Peyer's patch (tissue), 4 donors: ENCODE measurements around the gene AKR1C4. TPM values are rescaled to one million over a fixed set of nuclear protein-coding genes. Genes with fewer than 3 reads are reported as not detected.

ENCODE experiments used
- DNase-seq, 3 donors: peaks; one replicate each; pipeline ENCODE4 v3.0.0-alpha.2; 2017 to 2019
- H3K27ac ChIP-seq, 4 donors: fragments of 200-600 bp; sonication (generic); one replicate each; pipeline ENCODE4 v1.5.1; 2016 to 2019
- H3K27me3 ChIP-seq, 2 donors: fragments of 200-600 bp; sonication (generic); one replicate each; pipeline ENCODE4 v1.5.1; 2019
- H3K36me3 ChIP-seq, 3 donors: fragments of 200-600 bp; sonication (generic); one replicate each; pipeline ENCODE4 v1.5.1; 2016 to 2019
- H3K4me1 ChIP-seq, 4 donors: fragments of 200-600 bp; sonication (generic); one replicate each; pipeline ENCODE4 v1.5.1; 2016 to 2019
- H3K4me3 ChIP-seq, 4 donors: fragments of 200-600 bp; sonication (generic); 1 replicate in 3 of 4; 2 replicates in 1 of 4; pipeline ENCODE4 v1.5.1; 2016 to 2019; ENCODE audit warnings: mild to moderate bottlenecking in 1 of 4
- H3K9me3 ChIP-seq, 4 donors: fragments of 200-600 bp; sonication (generic); one replicate each; pipeline ENCODE4 v1.5.1; 2016 to 2019; ENCODE audit warnings: mild to moderate bottlenecking in 1 of 4
- POLR2A ChIP-seq, 2 donors: fragments of 450-650 bp; IDR thresholded peaks; one replicate each; pipeline ENCODE4 v1.5.1; 2017; ENCODE audit warnings: antibody characterized with exemption in 2 of 2, mild to moderate bottlenecking in 2 of 2, moderate library complexity in 2 of 2
- total RNA-seq, 4 donors: library from RNA; depleted of rRNA; stranded (reverse); fragments of >200 nt; gene quantifications; one replicate each; pipeline ENCODE4 v1.1.0, GENCODE V29; 2016
- TF ChIP-seq, protein P1 (sequence below), 6 experiments: fragments of 450-650 bp in 4 of 6; fragments of 200-600 bp in 2 of 6; sonication (generic) in 1 of 6; IDR thresholded peaks; one replicate each; pipeline ENCODE4 v1.5.1; 2017 to 2019; ENCODE audit warnings: antibody characterized with exemption in 6 of 6, mild to moderate bottlenecking in 3 of 6, moderate library complexity in 1 of 6

Gene AKR1C4
- total RNA-seq, 4 donors from 2014 or later = 1.1 TPM; not detected in 3

DNA sequence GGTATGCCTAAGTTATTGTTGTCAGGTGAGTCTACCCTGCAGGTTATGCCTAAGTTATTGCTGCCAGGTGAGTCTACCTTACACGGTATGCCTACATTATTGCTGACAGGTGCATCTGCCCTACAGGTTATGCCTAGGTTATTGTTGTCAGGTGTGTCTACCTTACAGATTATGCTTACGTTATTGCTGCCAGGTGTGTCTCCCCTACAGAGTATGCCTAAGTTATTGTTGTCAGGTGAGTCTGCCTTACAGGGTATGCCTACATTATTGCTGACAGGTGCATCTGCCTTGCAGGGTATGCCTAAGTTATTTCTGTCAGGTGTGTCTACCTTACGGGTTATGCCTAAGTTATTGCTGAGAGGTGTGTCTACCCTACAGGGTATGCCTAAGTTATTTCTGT lies 64.2 kb downstream of the AKR1C4 start:
- H3K4me3 ChIP-seq = no peak overlapping the region
- no peaks in the 10 kb centered on the region for H3K4me1 ChIP-seq
- no peak overlapping the region for H3K27ac ChIP-seq
- DNase-seq = no peak
- no peaks in the 10 kb centered on the region for H3K36me3 ChIP-seq
- TF ChIP-seq, protein P1, sequence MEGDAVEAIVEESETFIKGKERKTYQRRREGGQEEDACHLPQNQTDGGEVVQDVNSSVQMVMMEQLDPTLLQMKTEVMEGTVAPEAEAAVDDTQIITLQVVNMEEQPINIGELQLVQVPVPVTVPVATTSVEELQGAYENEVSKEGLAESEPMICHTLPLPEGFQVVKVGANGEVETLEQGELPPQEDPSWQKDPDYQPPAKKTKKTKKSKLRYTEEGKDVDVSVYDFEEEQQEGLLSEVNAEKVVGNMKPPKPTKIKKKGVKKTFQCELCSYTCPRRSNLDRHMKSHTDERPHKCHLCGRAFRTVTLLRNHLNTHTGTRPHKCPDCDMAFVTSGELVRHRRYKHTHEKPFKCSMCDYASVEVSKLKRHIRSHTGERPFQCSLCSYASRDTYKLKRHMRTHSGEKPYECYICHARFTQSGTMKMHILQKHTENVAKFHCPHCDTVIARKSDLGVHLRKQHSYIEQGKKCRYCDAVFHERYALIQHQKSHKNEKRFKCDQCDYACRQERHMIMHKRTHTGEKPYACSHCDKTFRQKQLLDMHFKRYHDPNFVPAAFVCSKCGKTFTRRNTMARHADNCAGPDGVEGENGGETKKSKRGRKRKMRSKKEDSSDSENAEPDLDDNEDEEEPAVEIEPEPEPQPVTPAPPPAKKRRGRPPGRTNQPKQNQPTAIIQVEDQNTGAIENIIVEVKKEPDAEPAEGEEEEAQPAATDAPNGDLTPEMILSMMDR (IDR thresholded peaks at IDR 0.05) = no peak
- no peak for TF ChIP-seq POLR2A (IDR thresholded peaks at IDR 0.05)
- H3K9me3 ChIP-seq = no peaks in the 10 kb centered on the region
- H3K27me3 ChIP-seq = no peaks in the 10 kb centered on the region

DNA sequence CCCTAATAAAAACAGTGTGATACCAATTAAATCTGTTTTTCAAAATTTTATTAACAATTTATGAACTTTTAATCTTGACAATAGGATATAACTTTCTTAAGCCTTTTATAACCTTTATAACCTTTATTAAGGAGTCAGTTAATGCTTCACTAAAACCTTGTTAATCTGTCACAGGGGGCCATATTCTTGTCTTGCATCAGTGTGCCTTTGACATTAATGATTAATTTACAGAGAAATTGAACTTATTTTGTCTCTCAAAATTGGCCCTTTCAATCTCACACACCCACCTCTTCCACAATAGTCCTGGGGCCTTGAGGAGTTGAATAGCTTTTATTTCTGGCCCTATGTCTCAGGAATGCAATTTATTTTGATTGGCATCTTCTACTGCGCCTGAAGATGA lies 68.5 kb downstream of the AKR1C4 start:
- H3K4me3 ChIP-seq = no peak overlapping the region
- DNase-seq = no peak
- TF ChIP-seq, protein P1 (IDR thresholded peaks at IDR 0.05) = no peak
- TF ChIP-seq POLR2A (IDR thresholded peaks at IDR 0.05) = no peak
- H3K4me1 ChIP-seq = no peaks in the 10 kb centered on the region
- no peaks in the 10 kb centered on the region for H3K9me3 ChIP-seq
- H3K36me3 ChIP-seq = no peaks in the 10 kb centered on the region
- no peaks in the 10 kb centered on the region for H3K27me3 ChIP-seq
- no peak overlapping the region for H3K27ac ChIP-seq

DNA sequence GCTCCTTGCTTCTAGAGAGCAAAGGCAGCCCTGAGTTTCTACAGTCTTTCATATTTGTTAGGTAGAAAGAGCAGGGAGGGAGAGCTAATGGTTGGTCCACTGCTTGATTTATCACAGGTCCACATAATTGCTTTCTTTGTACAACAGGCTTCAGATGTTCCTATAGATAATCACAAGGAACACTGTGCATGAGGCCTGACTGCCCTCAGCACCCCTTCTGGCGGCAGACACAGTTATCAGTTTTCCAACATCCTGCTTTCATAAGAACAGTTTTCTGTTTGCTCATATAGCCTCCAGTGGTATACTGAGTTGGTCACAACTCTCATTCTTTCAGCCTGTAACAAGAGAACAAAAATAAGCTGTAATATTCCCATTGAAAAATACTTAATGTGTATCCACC lies 69.7 kb downstream of the AKR1C4 start:
- H3K9me3 ChIP-seq = no peaks in the 10 kb centered on the region
- no peak for TF ChIP-seq POLR2A (IDR thresholded peaks at IDR 0.05)
- TF ChIP-seq, protein P1 (IDR thresholded peaks at IDR 0.05) = no peak
- no peaks in the 10 kb centered on the region for H3K27me3 ChIP-seq
- no peak overlapping the region for H3K27ac ChIP-seq
- no peak overlapping the region for H3K4me3 ChIP-seq
- H3K36me3 ChIP-seq = no peaks in the 10 kb centered on the region
- DNase-seq = no peak
- no peaks in the 10 kb centered on the region for H3K4me1 ChIP-seq

DNA sequence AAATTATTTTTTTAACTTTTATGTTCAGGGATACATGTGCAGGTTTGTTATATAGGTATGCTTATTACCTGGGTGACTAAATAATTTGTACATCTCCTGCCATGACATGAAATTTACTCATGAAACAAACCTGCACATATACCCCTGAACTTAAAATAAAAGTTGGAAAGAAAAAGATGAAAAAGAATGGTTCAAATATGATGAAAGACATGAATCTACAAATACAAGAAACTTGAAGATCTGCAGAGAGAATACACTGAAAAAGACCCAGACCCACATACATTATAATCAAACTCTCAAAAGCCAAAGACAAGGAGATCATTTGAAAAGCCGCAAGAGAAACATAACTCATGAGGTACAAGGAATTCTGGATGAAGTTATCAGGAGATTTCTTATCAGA lies 70.2 kb downstream of the AKR1C4 start:
- Histone ChIP-seq H3K4me3 (no peak overlapping the region), H3K27ac (no peak overlapping the region), H3K36me3 (no peaks in the 10 kb centered on the region), H3K9me3 (no peaks in the 10 kb centered on the region), H3K27me3 (no peaks in the 10 kb centered on the region), H3K4me1 (no peaks in the 10 kb centered on the region)
- DNase-seq = no peak
- no peak for TF ChIP-seq POLR2A (IDR thresholded peaks at IDR 0.05)
- TF ChIP-seq, protein P1 (IDR thresholded peaks at IDR 0.05) = no peak

- TF ChIP-seq POLR2A (IDR thresholded peaks at IDR 0.05) = no peak
- TF ChIP-seq, protein P1 (IDR thresholded peaks at IDR 0.05) = no peak
- no peak overlapping the region for H3K4me3 ChIP-seq
- H3K27me3 ChIP-seq = no peaks in the 10 kb centered on the region
- no peaks in the 10 kb centered on the region for H3K36me3 ChIP-seq
- no peaks in the 10 kb centered on the region for H3K4me1 ChIP-seq
- no peak overlapping the region for H3K27ac ChIP-seq
- no peaks in the 10 kb centered on the region for H3K9me3 ChIP-seq
- no peak for DNase-seq
These were observed 71.6 kb downstream of the AKR1C4 start for GRCh38 chr10:5268234-5268633.

Other genes starting within 250 kb of the AKR1C4 start
- 10 to 100 TPM; 10.0 to 29.7 (median 13.8) TPM for gene AKR1C1, start 233.4 kb upstream of the AKR1C4 start, total RNA-seq
- 10 to 100 TPM; 22.7 to 95.4 (median 45.2) TPM for gene AKR1C2, start 193.0 kb upstream of the AKR1C4 start, total RNA-seq
- 100 to 1,000 TPM; 182 to 860 (median 419) TPM for gene AKR1C3, start 102.4 kb upstream of the AKR1C4 start, total RNA-seq
- under 1 TPM in 1 of 4 donors, not detected in 3; 0.53 TPM for gene AKR1C8, start 11.7 kb upstream of the AKR1C4 start, total RNA-seq
- gene UCN3, start 168.1 kb downstream of the AKR1C4 start, total RNA-seq = 1 to 10 TPM in 3 of 4 donors, not detected in 1; 1.4 to 2.6 (median 2.0) TPM
- gene TUBAL3, start 208.0 kb downstream of the AKR1C4 start, total RNA-seq = 10 to 100 TPM in 3 of 4 donors, 1 to 10 TPM in 1; 3.3 to 95.4 (median 74.2) TPM
- gene NET1, start 215.7 kb downstream of the AKR1C4 start, total RNA-seq = 100 to 1,000 TPM in 2 of 4 donors, 10 to 100 TPM in 2; 85.0 to 155 (median 122) TPM